ENCODE measurements around the gene TMEFF2.

- TF ChIP-seq GATA2 (IDR thresholded peaks at IDR 0.05; ENCODE audit: low read depth, low read length) (no peak), GATA3 (IDR thresholded peaks at IDR 0.05; ENCODE audit: low read depth, low read length) (no peak)
Observed at GRCh38 chr2:192190474-192190873, 4.3 kb downstream of the TMEFF2 start.

Data from SH-SY5Y (cell line).